GM21619 (cell line): ENCODE data around the gene GNLY.
"Not testable (repeated sequence)": the region's sequence is repeated elsewhere in the genome, so short reads cannot be mapped to it uniquely, and the experiment has no call there.

Experiments
- ATAC-seq: cut with Tn5 transposase; IDR thresholded peaks from one replicate; pipeline ENCODE4 v1.9.1; 2021; ENCODE audit not compliant: unreplicated experiment

GNLY gene

GRCh38 chr2:85706599-85707296 lies 12.6 kb downstream of the GNLY start:
- ATAC-seq, result no peak

DNA sequence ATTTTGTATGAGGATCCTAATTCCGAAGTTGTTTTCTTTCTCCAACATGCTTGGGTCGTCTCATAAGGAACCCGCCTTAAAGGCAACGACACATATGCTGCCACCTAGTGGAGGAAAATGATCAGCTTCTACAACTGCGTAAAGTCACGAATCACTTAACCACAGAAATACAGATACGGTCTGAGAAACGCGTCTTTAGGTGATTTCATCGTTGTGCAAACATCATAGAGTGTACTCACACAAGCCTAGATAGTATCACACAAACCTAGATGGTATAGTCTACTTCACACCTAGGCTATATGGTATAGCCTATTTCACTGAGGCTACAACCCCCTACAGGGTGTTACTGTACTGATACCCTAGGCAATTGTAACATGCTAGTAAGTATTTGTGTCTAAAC lies 13.1 kb downstream of the GNLY start:
- peak; percentile 56 for ATAC-seq

DNA sequence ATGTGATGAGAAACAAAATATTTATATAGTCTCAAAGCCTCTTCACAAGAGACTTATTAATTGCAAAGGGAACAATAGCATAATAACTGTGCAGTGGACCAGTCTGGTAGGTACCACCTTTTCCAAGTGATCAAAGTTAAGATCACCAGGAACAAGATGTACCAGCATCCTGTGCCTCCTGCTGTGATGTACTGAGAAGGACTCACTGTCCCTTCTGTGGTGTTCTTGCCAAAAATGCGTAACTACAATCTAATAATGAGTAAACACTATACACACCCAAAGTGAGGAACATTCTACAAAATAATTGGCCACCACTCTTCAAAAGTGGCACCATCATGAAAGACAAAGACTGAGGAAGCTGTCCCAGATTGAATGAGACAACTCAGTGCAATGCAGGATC lies 14.5 kb downstream of the GNLY start:
- ATAC-seq, result no peak

- ATAC-seq, result no peak
Measured at GRCh38 chr2:85709401-85709811, 15.2 kb downstream of the GNLY start.

DNA sequence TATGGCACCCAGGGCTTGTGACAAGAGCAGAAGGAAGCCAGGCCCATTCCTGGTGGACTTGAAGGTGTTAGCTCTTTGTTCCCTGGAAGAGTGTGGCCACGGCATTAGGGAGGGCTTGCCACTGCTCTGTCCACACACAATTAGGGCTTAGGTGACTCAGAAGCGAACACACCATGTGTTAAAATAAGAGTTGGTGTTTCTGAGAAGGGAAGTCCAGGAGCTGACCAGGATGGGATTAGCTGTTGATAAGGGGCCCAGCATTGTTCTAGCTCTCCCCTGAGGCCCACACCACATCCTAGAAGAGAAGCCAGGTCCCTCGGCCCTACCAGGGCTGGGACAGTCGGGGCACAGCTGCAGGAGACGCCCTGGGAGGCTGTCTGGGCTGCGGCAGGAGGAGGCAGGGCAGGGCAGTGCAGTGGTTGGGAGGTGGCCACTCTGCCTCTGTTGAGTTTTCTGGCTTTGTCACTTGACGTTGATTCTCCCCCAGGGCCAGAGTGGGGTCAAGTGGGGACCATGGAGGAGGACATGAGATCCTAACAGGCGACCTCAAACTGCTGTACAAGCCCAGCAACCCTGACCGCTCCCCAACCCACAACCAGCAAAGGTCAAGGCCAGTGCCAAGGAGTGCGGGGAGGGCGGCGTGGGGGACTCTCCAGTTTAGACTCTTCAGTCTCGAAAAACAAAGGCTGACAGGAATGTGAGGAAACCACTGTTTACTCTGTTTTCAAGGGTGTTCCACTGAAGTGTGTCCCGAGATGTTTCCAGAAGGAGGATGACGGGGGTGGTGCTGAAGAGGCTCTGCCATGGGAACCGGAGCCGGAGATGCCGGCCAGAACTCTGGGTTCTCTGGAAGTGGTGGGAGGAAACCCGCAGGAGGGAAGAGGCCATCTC lies 16.8 kb downstream of the GNLY start:
- no peak for ATAC-seq

- ATAC-seq, result no peak
Measured at GRCh38 chr2:85711578-85712060, 17.5 kb downstream of the GNLY start.

DNA sequence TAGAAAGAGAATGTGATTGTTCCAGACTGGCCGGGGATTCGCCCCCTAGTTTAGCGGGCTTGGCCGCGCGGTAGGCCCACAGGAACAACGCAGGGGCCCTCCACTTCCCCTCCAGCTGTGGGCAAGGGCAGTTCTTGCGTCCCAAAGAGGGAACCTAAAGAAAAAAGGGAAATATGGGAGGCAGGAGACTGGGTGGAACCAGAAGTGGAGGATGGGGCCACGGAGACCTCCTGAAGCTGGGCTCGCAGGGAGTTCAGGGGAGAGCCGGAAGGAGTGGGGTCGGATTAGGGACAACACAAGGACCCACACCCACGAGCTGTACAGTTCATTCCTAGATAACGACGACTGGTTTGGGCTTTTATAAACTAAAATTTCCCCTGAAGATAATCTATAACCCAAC lies 18.2 kb downstream of the GNLY start:
- ATAC-seq, result no peak

DNA sequence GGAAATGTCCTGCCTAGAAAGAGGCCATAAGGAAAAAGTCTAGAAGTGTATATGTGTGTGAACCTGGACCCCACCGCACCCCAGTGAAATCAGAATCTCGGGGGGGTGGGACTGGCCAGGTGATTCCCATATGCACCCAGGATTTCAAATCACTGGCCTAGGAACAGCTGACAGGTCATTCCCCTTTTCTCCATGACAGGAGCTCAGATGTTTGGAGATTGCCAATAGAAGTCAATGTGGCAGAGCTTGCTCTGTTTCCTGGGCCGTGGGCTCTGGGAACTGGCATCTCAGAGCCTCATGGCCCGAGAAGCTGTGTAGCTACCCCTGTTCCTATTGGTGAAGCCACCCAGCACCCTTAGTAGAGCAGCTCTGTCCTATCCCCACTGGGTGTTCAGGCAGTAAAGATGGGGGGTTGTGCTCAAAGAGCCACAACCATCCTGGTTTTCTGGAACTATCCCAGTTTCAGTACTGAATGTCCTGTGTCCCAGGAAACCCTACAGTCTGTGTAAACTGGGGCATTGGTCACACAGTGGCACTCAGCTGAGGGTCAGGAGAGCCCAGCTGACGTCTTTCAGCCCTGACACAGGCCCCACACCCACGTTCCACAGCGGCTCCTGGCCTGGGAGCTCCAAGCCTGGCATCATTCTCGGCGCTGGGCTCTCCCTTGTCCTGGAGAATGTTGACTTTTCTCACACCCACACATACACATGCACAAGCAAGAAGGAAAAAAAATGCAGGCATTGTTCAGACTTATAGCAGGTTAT lies 18.9 kb downstream of the GNLY start:
- ATAC-seq, result no peak

GRCh38 chr2:85713836-85714235 lies 19.7 kb downstream of the GNLY start:
- no peak for ATAC-seq

DNA sequence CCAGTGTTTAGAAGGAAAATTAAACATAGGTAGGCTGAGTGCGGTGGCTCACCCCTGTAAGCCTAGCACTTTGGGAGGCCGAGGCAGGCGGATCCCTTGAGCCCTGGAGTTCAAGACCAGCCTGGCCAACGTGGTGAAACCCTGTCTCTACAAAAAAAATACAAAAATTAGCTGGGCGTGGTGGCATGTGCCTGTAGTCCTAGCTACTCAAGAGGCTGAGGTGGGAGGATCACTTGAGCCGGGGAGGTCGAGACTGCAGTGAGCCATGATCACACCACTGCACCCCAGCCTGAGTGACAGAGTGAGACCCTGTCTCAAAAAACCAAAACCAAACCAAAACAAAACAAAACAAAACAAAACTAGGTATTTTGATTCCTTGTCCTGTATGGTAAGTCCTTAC lies 20.3 kb downstream of the GNLY start:
- not testable (repeated sequence) for ATAC-seq

GRCh38 chr2:85714841-85715240 lies 20.7 kb downstream of the GNLY start:
- ATAC-seq, result no peak

- ATAC-seq, result no peak
Measured at GRCh38 chr2:85716346-85716914, 22.3 kb downstream of the GNLY start.

DNA sequence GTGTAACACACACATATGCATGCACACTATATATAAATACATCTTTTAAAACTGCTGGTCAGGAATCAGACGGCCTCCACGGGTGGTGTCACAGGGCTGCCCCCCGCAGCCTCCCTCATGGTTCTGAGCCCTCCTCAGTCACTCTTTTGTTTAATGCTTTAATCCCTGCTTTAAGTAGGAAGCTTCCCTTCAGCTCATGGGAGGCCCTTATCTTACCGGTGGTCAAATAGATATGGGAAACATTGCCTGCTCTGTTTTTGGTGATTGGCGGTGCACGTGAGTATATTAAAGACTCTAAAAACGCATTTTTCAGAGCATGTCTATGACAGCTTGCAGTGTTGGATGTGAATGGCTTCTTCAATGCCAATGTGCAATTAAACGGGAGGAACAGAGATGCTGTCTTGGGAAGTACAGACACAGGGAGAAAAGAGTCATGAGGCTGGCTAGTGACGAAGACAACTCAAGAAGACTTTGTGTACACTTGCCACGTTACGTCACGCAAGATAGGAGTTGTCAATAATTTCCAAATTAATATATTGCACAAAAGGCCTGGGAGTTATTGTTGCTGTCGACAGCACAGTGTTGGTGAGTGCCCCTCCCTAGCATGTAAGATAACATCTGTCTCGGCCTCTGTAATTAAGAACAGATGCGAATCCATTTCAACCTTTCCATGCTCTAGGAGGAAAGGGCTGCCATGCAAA lies 23.3 kb downstream of the GNLY start:
- no peak for ATAC-seq

DNA sequence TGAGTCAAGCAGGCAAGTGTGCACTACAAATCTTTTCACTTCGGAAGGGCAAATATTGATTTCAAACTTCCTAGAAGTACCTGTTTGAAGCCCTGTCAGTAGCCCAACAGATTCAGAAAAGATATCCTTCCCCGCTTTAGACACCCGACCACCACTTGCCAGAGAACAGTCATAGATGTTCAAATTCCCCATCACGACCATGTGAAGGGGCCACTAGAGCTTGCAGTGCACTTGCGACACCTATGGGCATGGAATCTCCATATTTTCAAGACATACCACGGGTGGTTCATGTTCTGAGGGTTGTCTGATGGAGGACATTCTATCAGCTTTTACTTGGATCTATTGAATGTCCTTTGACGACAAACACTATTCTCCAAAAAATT lies 23.8 kb downstream of the GNLY start:
- no peak for ATAC-seq

DNA sequence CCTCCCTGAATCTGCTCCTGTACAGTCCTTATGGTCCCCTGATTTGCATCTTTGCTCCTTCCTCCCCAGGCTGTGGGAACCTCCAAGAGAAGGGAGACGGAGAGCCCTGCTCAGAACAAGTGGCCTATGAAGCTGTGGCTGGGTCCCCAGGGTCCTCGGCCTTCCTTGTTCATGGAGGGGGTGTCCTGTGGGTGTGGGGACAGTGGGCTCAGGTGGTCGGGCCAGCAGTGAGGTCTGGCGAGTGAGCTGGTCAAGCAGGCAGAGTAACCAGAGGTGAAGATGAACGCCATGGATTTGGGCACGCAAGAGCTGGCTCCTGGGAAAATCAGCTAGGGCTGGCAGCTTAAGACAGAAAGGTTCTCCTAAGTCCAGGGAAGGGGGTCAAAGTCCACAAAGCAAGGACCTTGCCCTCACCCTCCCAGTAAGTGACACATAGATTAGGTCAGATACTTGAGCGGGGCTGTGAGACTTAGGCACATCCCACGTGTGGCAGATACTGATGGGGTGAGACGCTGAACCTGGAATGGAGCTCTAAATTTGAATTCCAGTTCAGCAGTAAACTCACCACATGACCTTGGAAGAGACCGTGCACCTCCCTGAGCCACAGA lies 24.8 kb downstream of the GNLY start:
- ATAC-seq, result no peak

GRCh38 chr2:85719609-85720240 lies 25.6 kb downstream of the GNLY start:
- ATAC-seq, result no peak

GRCh38 chr2:85720533-85720932 lies 26.4 kb downstream of the GNLY start:
- ATAC-seq, result no peak

DNA sequence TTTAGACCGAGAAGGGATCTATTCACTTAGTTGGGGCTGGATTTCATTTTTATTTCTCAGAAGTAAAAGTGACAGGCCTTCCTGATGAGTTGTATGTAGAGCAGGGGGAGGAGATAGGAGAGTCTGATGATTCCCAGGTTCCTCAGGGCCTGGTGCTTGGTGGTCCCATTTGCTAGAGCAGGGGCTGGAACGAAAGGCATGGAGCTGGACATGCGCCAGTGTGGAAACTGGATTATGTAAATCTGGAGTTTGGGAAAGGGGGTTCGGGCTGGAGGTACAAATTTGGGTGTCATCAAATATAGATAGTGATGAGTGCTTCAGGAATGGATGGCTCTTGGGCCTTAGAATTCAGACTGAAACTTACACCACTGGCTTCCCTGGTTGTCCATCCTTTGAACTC lies 27.5 kb downstream of the GNLY start:
- no peak for ATAC-seq

- ATAC-seq, result no peak
Measured at GRCh38 chr2:85722519-85722918, 28.4 kb downstream of the GNLY start.
